ENCODE results near the gene PET117. TPM values are rescaled to one million over a fixed set of nuclear protein-coding genes. Genes with fewer than 3 reads are reported as not detected.

PET117 gene
- total and polyA plus RNA-seq, 2 donors from 2014 or later: 13.1 to 19.7 TPM

DNA sequence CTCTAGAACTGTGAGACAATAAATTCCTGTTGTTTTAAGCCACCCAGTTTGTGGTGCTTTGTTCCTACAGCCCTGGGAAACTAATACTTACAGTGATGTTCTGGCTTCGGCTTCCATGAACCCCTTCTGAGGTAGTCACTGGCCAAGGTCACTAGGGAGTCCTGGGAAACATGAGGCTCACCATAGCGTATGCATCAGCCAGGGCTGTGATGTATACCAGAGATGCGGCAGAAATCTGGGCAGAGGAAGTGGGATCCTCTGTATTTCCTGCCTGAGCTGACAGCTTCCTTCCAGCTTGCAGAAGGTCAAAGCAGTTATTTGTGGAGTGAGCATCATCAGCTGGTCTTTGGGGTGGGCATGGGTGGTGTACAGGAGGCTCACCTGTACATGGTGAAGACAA lies 27.9 kb downstream of the PET117 start:
- DNase-seq: no peak
- no peaks in the 10 kb centered on the region for H3K27me3 ChIP-seq (ENCODE audit: control insufficient read depth, insufficient read depth, low read length)
- no peak for TF ChIP-seq CTCF (IDR thresholded peaks at IDR 0.05; ENCODE audit: borderline replicate concordance, extremely low read depth, insufficient read depth)
- no peak overlapping the region for H3K27ac ChIP-seq (ENCODE audit: low read depth in 2 of 2, low read length in 2 of 2)
- intact Hi-C loops (cut with DNase I): no loop called here
- H3K4me3 ChIP-seq (ENCODE audit: low read length in 3 of 3): no peak overlapping the region
- no peak for FAIRE-seq
- no peak overlapping the region for H3K9ac ChIP-seq (ENCODE audit: low read length in 3 of 3)
- H3K36me3 ChIP-seq (ENCODE audit: control insufficient read depth in 2 of 3, insufficient read depth in 3 of 3, low read length in 3 of 3): peaks cover 0 to 11% (median 11%) of the 10 kb centered on the region in 3 donors
- H3K4me1 ChIP-seq (ENCODE audit: control insufficient read depth in 2 of 3, insufficient read depth in 2 of 3, low read depth in 1 of 3, low read length in 3 of 3): peaks cover 0 to 3% (median 0%) of the 10 kb centered on the region in 3 donors
- no peaks in the 10 kb centered on the region for H3K9me3 ChIP-seq (ENCODE audit: control insufficient read depth in 2 of 3, insufficient read depth in 1 of 3, low read length in 3 of 3)

GRCh38 chr20:18166241-18166881 lies 28.7 kb downstream of the PET117 start:
- H3K27ac ChIP-seq (ENCODE audit: low read depth in 2 of 2, low read length in 2 of 2): no peak overlapping the region
- peaks cover 0 to 11% (median 11%) of the 10 kb centered on the region in 3 donors for H3K36me3 ChIP-seq (ENCODE audit: control insufficient read depth in 2 of 3, insufficient read depth in 3 of 3, low read length in 3 of 3)
- FAIRE-seq (no peak), DNase-seq (no peak)
- intact Hi-C loops (cut with DNase I): no loop called here
- H3K4me1 ChIP-seq (ENCODE audit: control insufficient read depth in 2 of 3, insufficient read depth in 2 of 3, low read depth in 1 of 3, low read length in 3 of 3): peaks cover 0 to 3% (median 0%) of the 10 kb centered on the region in 3 donors
- H3K27me3 ChIP-seq (ENCODE audit: control insufficient read depth, insufficient read depth, low read length): no peaks in the 10 kb centered on the region
- TF ChIP-seq CTCF (IDR thresholded peaks at IDR 0.05; ENCODE audit: borderline replicate concordance, extremely low read depth, insufficient read depth): no peak
- H3K9ac ChIP-seq (ENCODE audit: low read length in 3 of 3): no peak overlapping the region
- no peak overlapping the region for H3K4me3 ChIP-seq (ENCODE audit: low read length in 3 of 3)
- no peaks in the 10 kb centered on the region for H3K9me3 ChIP-seq (ENCODE audit: control insufficient read depth in 2 of 3, insufficient read depth in 1 of 3, low read length in 3 of 3)

DNA sequence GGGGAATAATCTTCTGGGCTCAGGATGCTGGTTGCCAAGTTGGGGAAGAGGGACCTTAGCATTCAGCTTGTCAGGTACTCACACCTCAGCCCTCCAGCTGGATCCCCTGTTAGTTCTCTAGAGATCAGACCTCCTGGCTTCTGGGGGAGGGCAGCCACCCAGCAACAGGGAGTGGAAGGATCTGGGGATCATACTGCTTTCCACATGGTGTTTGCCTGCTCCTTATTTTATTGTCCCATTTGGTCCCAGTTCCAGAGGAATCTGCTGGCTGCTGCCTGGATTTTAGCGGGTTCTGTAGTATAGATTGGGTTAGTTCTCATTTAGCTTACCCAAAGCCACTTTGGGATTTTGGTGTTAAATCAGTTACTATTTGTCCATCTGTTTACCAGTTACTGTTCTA lies 29.3 kb downstream of the PET117 start:
- peaks cover 0 to 11% (median 6%) of the 10 kb centered on the region in 3 donors for H3K36me3 ChIP-seq (ENCODE audit: control insufficient read depth in 2 of 3, insufficient read depth in 3 of 3, low read length in 3 of 3)
- FAIRE-seq (no peak), DNase-seq (no peak)
- H3K27ac ChIP-seq (ENCODE audit: low read depth in 2 of 2, low read length in 2 of 2): no peak overlapping the region
- TF ChIP-seq CTCF (IDR thresholded peaks at IDR 0.05; ENCODE audit: borderline replicate concordance, extremely low read depth, insufficient read depth): no peak
- no peak overlapping the region for H3K4me3 ChIP-seq (ENCODE audit: low read length in 3 of 3)
- peaks cover 0 to 3% (median 0%) of the 10 kb centered on the region in 3 donors for H3K4me1 ChIP-seq (ENCODE audit: control insufficient read depth in 2 of 3, insufficient read depth in 2 of 3, low read depth in 1 of 3, low read length in 3 of 3)
- H3K9ac ChIP-seq (ENCODE audit: low read length in 3 of 3): no peak overlapping the region
- intact Hi-C loops (cut with DNase I): no loop called here
- no peaks in the 10 kb centered on the region for H3K9me3 ChIP-seq (ENCODE audit: control insufficient read depth in 2 of 3, insufficient read depth in 1 of 3, low read length in 3 of 3)
- no peaks in the 10 kb centered on the region for H3K27me3 ChIP-seq (ENCODE audit: control insufficient read depth, insufficient read depth, low read length)

All from kidney (tissue), 14 donors.